ENCODE results near the gene DPYD.

DPYD gene

GRCh38 chr1:97920832-97921571, at the start of gene DPYD:
TSS of gene DPYD (minus strand) at chr1:97921034. CDS start at chr1:97920922, 112 bp downstream.
- DNase-seq = peak; percentile 93

DNA sequence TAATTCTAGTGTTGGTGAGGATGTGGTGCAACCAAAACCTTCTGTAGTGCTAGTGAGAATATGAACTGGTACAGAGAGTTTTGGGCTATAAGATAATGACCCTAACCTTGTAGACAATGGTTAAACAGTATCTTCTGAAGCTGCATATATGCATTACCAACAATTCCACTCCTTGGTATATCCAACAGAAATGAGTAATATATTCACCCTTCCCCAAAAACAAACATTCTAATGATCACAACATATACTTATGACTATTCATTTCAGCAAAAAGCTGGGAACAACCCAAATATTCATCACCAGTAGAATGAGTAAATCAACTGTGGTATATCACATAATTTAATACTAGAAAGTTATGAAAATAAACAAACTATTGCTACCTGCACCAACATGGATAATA, 39.6 kb upstream of the DPYD start:
- DNase-seq = no peak

GRCh38 chr1:97947695-97948094, 26.9 kb upstream of the DPYD start:
- no peak for DNase-seq

- peak; percentile 53 for DNase-seq
Measured at GRCh38 chr1:97943354-97943753, 22.5 kb upstream of the DPYD start.

- DNase-seq = no peak
Measured at GRCh38 chr1:97942161-97943123, 21.6 kb upstream of the DPYD start.

DNA sequence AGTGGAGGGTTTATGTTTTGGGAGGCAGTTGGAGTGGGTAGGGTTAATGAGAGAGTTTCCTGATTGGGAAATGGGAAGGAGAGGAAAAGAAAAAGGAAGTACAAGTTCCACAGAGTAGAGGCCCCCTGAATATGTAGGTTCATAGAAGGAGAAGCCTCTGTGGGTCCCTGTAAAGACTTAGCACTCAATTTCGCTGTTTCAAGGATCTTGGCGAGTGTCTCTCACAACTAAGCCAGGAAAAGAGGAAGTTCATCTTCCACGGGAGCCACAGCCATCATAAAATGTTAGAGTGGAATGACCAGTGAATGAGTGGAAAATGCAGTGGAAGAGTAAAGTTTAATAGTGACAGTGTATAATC, 17.4 kb upstream of the DPYD start:
- no peak for DNase-seq

DNA sequence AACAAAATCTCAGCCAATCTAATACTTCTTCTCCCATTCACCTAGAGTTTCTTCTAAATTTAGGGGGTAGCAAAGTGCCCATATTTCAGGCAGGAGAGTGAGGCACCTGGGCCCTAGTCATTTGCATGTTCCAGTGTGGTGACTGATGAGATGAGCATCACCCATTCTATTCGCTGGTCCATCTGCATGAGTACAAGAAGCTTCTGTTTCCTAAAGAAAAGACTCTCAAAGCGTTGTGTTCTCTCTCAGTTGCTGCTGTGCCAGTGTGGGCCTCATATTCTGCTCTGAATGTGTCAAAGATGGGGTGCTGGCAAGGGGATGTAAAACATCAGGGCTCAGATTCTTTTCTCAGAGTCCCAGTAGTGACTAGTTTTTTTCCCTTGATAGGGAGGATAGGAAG, 16.1 kb upstream of the DPYD start:
- no peak for DNase-seq

GRCh38 chr1:97934491-97934890, 13.7 kb upstream of the DPYD start:
- DNase-seq = no peak

GRCh38 chr1:97929874-97930851, 9.3 kb upstream of the DPYD start:
- DNase-seq = no peak

- DNase-seq = no peak
Measured at GRCh38 chr1:97926017-97926708, 5.3 kb upstream of the DPYD start.

- no peak for DNase-seq
Measured at GRCh38 chr1:97925151-97925550, 4.3 kb upstream of the DPYD start.

DNA sequence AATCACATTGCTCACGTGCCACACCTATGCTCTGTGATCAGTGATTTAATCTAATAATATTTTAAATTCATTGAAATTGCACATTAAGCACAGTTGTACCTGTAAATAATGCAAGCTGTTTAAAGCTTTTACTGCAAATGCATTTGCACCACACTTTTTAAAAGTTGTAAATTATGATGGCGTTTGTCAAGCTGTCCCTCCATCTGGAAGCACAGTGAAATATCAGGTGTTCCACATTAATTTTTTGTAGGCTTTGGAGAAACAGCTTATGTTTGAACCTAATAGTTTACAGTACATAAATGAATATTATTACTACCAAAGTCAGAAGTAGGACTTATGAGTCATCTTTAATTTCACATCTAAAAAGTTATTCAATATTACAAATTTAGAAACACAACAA, 3.0 kb upstream of the DPYD start:
- no peak for DNase-seq

- peak; percentile 50 for DNase-seq
Measured at GRCh38 chr1:97920276-97920831, 480 bp downstream of the DPYD start.

GRCh38 chr1:97919585-97920261, 1.1 kb downstream of the DPYD start:
- DNase-seq = peak; percentile 67

DNA sequence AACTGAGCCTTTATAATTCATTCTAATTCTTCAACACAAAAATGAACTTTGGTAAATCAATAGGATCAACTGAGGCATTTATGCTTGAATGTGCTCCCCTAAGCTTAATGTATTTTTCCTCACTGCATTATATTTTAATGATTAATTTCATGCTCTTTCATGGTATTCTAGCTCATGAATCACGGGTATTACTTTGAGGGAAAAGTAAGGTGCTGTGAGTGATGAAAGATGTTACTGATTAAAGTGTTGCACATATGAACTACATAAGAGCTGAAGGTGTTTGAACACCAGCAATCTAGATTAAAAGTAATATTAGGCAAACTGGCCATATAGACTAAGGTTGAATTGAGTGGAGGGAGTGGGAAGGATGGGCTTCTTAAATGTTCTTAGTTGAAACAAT, 1.9 kb downstream of the DPYD start:
- DNase-seq = peak; percentile 24

- DNase-seq = no peak
Measured at GRCh38 chr1:97913506-97914139, 7.2 kb downstream of the DPYD start.

- no peak for DNase-seq
Measured at GRCh38 chr1:97911266-97912215, 9.3 kb downstream of the DPYD start.

GRCh38 chr1:97909266-97909665, 11.6 kb downstream of the DPYD start:
- no peak for DNase-seq

GRCh38 chr1:97907886-97908285, 12.9 kb downstream of the DPYD start:
- no peak for DNase-seq

All from HCEC 1CT (cell line).